Osteoblast (primary cell): ENCODE data around the gene CSNK2A1. TPM values are rescaled to one million over a fixed set of nuclear protein-coding genes. Genes with fewer than 3 reads are reported as not detected.

Experiments used
- DNase-seq: peaks from one replicate; pipeline ENCODE4 v3.0.0; 2011; ENCODE audit warnings: low spot score, mixed read lengths; ENCODE audit not compliant: insufficient read length; ENCODE audit errors: missing footprints
- H2AFZ ChIP-seq: 2 replicates; pipeline ENCODE4 v1.6.0; 2011; ENCODE audit warnings: mild to moderate bottlenecking, low read length
- H3K27ac ChIP-seq: 2 replicates; pipeline ENCODE4 v1.5.1; 2011; ENCODE audit warnings: mild to moderate bottlenecking, low read depth, low read length, moderate library complexity
- H3K27me3 ChIP-seq: 2 replicates; pipeline ENCODE4 v1.6.0; 2012; ENCODE audit warnings: mild to moderate bottlenecking, control low read depth, inconsistent platforms, low read length, moderate library complexity; ENCODE audit not compliant: insufficient read depth
- H3K36me3 ChIP-seq: 2 replicates; pipeline ENCODE4 v1.5.1; 2011; ENCODE audit warnings: mild to moderate bottlenecking, low read length, control low read depth, moderate library complexity; ENCODE audit not compliant: insufficient read depth
- H3K4me1 ChIP-seq: 2 replicates; pipeline ENCODE4 v1.5.1; 2011; ENCODE audit warnings: mild to moderate bottlenecking, low read length, control low read depth, moderate library complexity; ENCODE audit not compliant: insufficient read depth
- H3K4me2 ChIP-seq: 2 replicates; pipeline ENCODE4 v1.6.0; 2011; ENCODE audit warnings: mild to moderate bottlenecking, low read length; ENCODE audit not compliant: insufficient read depth
- H3K4me3 ChIP-seq: fragments of 200-600 bp; sonication (generic); 3 replicates; pipeline ENCODE4 v1.5.1; 2012; ENCODE audit warnings: mild to moderate bottlenecking, low read length, inconsistent platforms; ENCODE audit not compliant: insufficient read depth
- H3K79me2 ChIP-seq: 2 replicates; pipeline ENCODE4 v1.6.0; 2012; ENCODE audit warnings: mild to moderate bottlenecking, low read length, control low read depth, inconsistent platforms; ENCODE audit not compliant: insufficient read depth
- H3K9me3 ChIP-seq: 2 replicates; pipeline ENCODE4 v1.5.1; 2011; ENCODE audit warnings: low read depth, low read length, control low read depth
- H4K20me1 ChIP-seq: 2 replicates; pipeline ENCODE4 v1.6.0; 2012; ENCODE audit warnings: mild to moderate bottlenecking, low read length, control low read depth; ENCODE audit not compliant: insufficient read depth
- total RNA-seq: library from RNA; depleted of rRNA; stranded (reverse); fragments of >200 nt; gene quantifications from 2 replicates; pipeline ENCODE4 v1.2.3, GENCODE V29; 2012
- TF ChIP-seq, protein P1 (sequence below): IDR thresholded peaks from 2 replicates; pipeline ENCODE4 v1.5.1; 2011; ENCODE audit warnings: mild to moderate bottlenecking, low read depth, low read length, moderate library complexity; ENCODE audit errors: extremely low read depth

CSNK2A1 gene
- total RNA-seq, 1 donor = 82.9 TPM

DNA sequence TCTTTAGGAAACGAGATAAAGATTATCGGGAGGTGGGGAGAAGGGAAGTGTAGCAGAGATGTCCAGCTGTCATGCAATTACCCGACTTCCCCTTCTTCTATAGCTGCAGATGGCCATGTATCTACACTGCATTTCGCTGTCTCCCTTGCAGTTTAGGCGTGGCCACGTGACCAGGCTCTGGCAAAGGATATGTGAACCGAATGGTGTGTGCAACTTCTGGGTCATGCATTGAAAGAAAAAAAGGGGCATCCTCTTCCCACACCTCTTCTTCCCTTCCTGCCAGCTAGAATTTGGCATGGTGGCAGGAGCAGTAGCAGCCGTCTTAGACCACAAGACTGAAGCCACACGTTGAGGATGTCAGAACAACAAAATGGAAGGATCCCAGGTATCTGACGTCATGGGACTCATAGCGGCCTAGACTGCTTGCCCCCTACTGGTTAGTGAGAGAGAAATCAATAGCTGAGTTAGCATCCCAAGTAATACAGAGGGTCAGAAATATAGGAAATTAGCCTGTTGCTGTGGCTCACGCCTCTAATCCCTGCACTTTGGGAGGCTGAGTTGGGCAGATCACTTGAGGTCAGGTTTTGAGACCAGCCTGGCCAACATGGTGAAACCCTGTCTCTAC, 33.7 kb upstream of the CSNK2A1 start:
- H3K79me2 ChIP-seq = no peaks in the 10 kb centered on the region
- H3K9me3 ChIP-seq = no peaks in the 10 kb centered on the region
- TF ChIP-seq, protein P1, sequence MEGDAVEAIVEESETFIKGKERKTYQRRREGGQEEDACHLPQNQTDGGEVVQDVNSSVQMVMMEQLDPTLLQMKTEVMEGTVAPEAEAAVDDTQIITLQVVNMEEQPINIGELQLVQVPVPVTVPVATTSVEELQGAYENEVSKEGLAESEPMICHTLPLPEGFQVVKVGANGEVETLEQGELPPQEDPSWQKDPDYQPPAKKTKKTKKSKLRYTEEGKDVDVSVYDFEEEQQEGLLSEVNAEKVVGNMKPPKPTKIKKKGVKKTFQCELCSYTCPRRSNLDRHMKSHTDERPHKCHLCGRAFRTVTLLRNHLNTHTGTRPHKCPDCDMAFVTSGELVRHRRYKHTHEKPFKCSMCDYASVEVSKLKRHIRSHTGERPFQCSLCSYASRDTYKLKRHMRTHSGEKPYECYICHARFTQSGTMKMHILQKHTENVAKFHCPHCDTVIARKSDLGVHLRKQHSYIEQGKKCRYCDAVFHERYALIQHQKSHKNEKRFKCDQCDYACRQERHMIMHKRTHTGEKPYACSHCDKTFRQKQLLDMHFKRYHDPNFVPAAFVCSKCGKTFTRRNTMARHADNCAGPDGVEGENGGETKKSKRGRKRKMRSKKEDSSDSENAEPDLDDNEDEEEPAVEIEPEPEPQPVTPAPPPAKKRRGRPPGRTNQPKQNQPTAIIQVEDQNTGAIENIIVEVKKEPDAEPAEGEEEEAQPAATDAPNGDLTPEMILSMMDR = peak; percentile 46
- H3K4me3 ChIP-seq = no peak overlapping the region
- H3K27ac ChIP-seq = no peak overlapping the region
- H4K20me1 ChIP-seq = no peaks in the 10 kb centered on the region
- DNase-seq = no peak
- no peak overlapping the region for H2AFZ ChIP-seq
- no peak overlapping the region for H3K4me2 ChIP-seq
- no peaks in the 10 kb centered on the region for H3K36me3 ChIP-seq
- peaks cover 17% of the 10 kb centered on the region for H3K27me3 ChIP-seq
- H3K4me1 ChIP-seq = no peaks in the 10 kb centered on the region

DNA sequence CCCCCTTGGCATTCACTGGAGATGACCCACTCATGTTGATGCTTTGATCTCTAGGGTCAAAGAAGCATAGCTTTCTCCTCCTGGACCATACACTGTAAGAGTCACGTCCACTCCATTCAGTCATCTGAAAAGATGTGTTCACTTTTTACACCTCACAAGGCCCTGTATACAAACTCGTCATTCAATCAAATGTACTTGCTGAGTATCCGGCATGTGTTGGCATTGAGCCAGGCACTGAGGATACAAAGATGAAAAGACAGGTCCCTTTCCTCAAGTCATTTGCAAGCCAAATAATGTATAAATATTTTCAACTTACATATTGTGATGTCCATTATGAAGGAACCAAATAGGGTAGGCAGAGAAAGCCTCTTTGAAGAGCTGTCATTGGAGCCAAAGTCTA, 32.6 kb upstream of the CSNK2A1 start:
- Histone ChIP-seq H3K4me2 (no peak overlapping the region), H3K9me3 (no peaks in the 10 kb centered on the region), H3K4me3 (no peak overlapping the region), H3K36me3 (no peaks in the 10 kb centered on the region), H3K79me2 (no peaks in the 10 kb centered on the region), H2AFZ (no peak overlapping the region), H3K27ac (no peak overlapping the region), H3K27me3 (peaks cover 24% of the 10 kb centered on the region), H4K20me1 (no peaks in the 10 kb centered on the region), H3K4me1 (peaks cover 4% of the 10 kb centered on the region)
- TF ChIP-seq, protein P1 = no peak
- DNase-seq = no peak

DNA sequence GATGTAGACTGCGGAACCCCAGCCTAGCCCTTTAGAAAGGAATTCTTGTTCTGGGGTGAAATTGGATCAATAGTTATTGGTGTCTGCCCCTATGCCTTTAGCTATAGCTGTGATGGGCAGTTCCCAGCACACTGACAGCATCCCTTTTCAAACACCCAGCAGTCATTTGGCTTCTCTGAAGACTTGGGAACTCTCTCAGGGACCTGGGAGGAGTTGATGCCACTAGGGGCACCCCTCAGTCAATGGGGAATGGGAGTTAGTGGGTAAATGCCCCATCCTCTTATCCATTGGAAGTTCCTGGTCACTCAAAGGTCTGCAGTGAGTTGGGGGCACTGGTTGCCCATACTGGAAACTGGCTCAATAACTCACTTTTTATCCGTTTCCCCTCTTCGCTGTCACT, 31.6 kb upstream of the CSNK2A1 start:
- Histone ChIP-seq H3K9me3 (no peaks in the 10 kb centered on the region), H3K4me1 (peaks cover 4% of the 10 kb centered on the region), H3K79me2 (no peaks in the 10 kb centered on the region), H3K4me2 (no peak overlapping the region), H3K36me3 (no peaks in the 10 kb centered on the region), H3K27me3 (peaks cover 26% of the 10 kb centered on the region), H3K4me3 (no peak overlapping the region), H2AFZ (no peak overlapping the region), H3K27ac (no peak overlapping the region), H4K20me1 (no peaks in the 10 kb centered on the region)
- DNase-seq = no peak
- TF ChIP-seq, protein P1 = no peak

DNA sequence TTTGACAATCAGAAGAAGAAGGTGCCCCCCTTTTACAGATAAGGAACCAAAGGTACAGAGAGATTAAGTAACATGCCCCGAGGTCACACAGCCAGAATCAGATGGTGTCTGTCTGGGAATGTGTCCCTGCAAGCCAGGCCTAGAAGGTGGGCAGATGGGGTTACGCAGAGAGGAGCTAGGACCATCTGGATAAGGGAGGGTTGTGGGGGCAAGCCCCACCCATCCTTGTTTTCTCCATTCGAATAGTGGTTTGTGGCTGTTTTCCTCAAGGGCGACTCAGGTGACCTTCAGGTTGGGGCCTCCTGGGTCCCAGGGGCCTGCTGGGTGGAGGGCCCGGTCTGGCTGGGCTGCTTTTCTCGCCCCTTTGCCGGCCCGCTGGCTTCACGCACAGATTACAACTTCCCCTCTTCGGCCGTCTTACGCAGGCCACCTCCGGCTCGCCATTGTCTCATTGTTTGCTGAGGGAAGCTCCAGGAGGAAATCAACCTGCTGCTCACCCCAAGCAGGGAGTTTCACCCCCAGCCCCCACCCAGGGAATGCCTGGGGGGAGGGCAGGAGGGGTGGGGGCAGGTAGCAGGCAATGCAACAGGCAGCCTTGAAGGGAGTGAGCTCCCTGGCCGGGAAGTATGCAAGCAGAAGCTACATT, 30.8 kb upstream of the CSNK2A1 start:
- Histone ChIP-seq H2AFZ (no peak overlapping the region), H3K4me2 (no peak overlapping the region), H3K36me3 (no peaks in the 10 kb centered on the region), H3K27ac (no peak overlapping the region), H3K4me1 (peaks cover 4% of the 10 kb centered on the region), H3K4me3 (no peak overlapping the region), H3K27me3 (peaks cover 31% of the 10 kb centered on the region), H4K20me1 (no peaks in the 10 kb centered on the region), H3K79me2 (no peaks in the 10 kb centered on the region), H3K9me3 (no peaks in the 10 kb centered on the region)
- TF ChIP-seq, protein P1 = no peak
- no peak for DNase-seq
